Frontal cortex (tissue), 4 donors: ENCODE data around the gene AATK. TPM values are rescaled to one million over a fixed set of nuclear protein-coding genes. Genes with fewer than 3 reads are reported as not detected.
A peak's percentile ranks its signal among the peaks of the same experiment; 100 is the strongest.

Source experiments
- DNase-seq, 2 donors: peaks; one replicate each; pipeline ENCODE4 v3.0.0; 2012; ENCODE audit warnings: low spot score in 2 of 2
- FAIRE-seq: peaks from 2 replicates; lab custom pipeline; 2012; peaks lifted over from hg19 to GRCh38; lab: Jason Lieb, UNC
- total RNA-seq: library from RNA; depleted of rRNA; stranded (reverse); fragments of >200 nt; gene quantifications from one replicate; pipeline ENCODE4 v1.2.3, GENCODE V29; 2014
- donor health status: control.
- donor health status: control.
- donor health status: control.

The AATK gene
- total RNA-seq, 1 donor from 2014 or later, result 8.2 TPM

GRCh38 chr17:81102352-81102751, 63.7 kb downstream of the AATK start:
- FAIRE-seq, result no peak
- DNase-seq, result no peak

- DNase-seq (peak; percentile 94 to 97), FAIRE-seq (no peak)
Observed at GRCh38 chr17:81101614-81102306, 64.3 kb downstream of the AATK start.

GRCh38 chr17:81100668-81101067, 65.4 kb downstream of the AATK start:
- FAIRE-seq, result no peak
- no peak for DNase-seq

GRCh38 chr17:81099888-81100287, 66.1 kb downstream of the AATK start:
- no peak for DNase-seq
- no peak for FAIRE-seq

- DNase-seq (no peak), FAIRE-seq (no peak)
Observed at GRCh38 chr17:81097943-81098308, 68.1 kb downstream of the AATK start.

- FAIRE-seq (no peak), DNase-seq (peak; percentile 81 to 90)
Observed at GRCh38 chr17:81097134-81097942, 68.7 kb downstream of the AATK start.

GRCh38 chr17:81096741-81097133, 69.3 kb downstream of the AATK start:
- FAIRE-seq (no peak), DNase-seq (no peak)

GRCh38 chr17:81095383-81095762, 70.6 kb downstream of the AATK start:
- DNase-seq, result no peak
- FAIRE-seq, result no peak

GRCh38 chr17:81094509-81095382, 71.3 kb downstream of the AATK start:
- peak; percentile 69 to 87 for DNase-seq
- FAIRE-seq, result no peak

GRCh38 chr17:81093619-81094508, 72.2 kb downstream of the AATK start:
- no peak for FAIRE-seq
- DNase-seq, result no peak

- DNase-seq, result no peak
Observed at GRCh38 chr17:81092518-81093095, 73.4 kb downstream of the AATK start.

GRCh38 chr17:81091774-81092517, 74.1 kb downstream of the AATK start:
- FAIRE-seq (no peak), DNase-seq (no peak)

More at GRCh38 chr17:81092518-81093095, 73.4 kb downstream of the AATK start:
- no peak for FAIRE-seq

- DNase-seq (no peak), FAIRE-seq (no peak)
Observed at GRCh38 chr17:81091154-81091553, 74.9 kb downstream of the AATK start.

- FAIRE-seq (no peak), DNase-seq (no peak)
Observed at GRCh38 chr17:81090361-81091136, 75.5 kb downstream of the AATK start.

GRCh38 chr17:81086789-81087551, 79.1 kb downstream of the AATK start:
- FAIRE-seq (no peak), DNase-seq (no peak)

- FAIRE-seq (no peak), DNase-seq (no peak)
Observed at GRCh38 chr17:81085420-81085911, 80.6 kb downstream of the AATK start.
